ENCODE data around the gene CCDC191. TPM values are rescaled to one million over a fixed set of nuclear protein-coding genes. Genes with fewer than 3 reads are reported as not detected.

Gene CCDC191
- polyA plus RNA-seq, 1 experiment = 2.3 TPM

- no peak overlapping the region for H3K27ac ChIP-seq (ENCODE audit: low read depth, low read length)
- no peak for DNase-seq (ENCODE audit: low read depth, low spot score)
- POLR2A ChIA-PET = interaction anchor here (0.7 kb wide), 2 partner anchors 11 to 471 kb away, joined by 3 to 4 read pairs; no protein-coding TSS in a partner anchor
- TF ChIP-seq CTCF (IDR thresholded peaks at IDR 0.05; ENCODE audit: low read depth, low read length) = no peak
- H3K4me3 ChIP-seq (ENCODE audit: low read depth, low read length) = no peak overlapping the region
- CTCF ChIA-PET = interaction anchor here (0.5 kb wide), 1 partner anchor 188 kb away, joined by 4 read pairs; no protein-coding TSS in a partner anchor
- H3K9me3 ChIP-seq (ENCODE audit: control insufficient read depth, insufficient read depth, low read length) = no peaks in the 10 kb centered on the region; the same call in 1 of the 2 replicates
- H3K27me3 ChIP-seq (ENCODE audit: control insufficient read depth, insufficient read depth, low read length) = no peaks in the 10 kb centered on the region
Measured at GRCh38 chr3:114101101-114101500, 44.8 kb upstream of the CCDC191 start.

- Histone ChIP-seq H3K27ac (ENCODE audit: low read depth, low read length) (no peak overlapping the region), H3K27me3 (ENCODE audit: control insufficient read depth, insufficient read depth, low read length) (no peaks in the 10 kb centered on the region), H3K4me3 (ENCODE audit: low read depth, low read length) (no peak overlapping the region), H3K9me3 (ENCODE audit: control insufficient read depth, insufficient read depth, low read length) (no peaks in the 10 kb centered on the region)
- ChIA-PET CTCF (no interaction called here), POLR2A (no interaction called here)
- DNase-seq (ENCODE audit: low read depth, low spot score) = no peak
- no peak for TF ChIP-seq CTCF (IDR thresholded peaks at IDR 0.05; ENCODE audit: low read depth, low read length)
Measured at GRCh38 chr3:114095796-114096195, 39.5 kb upstream of the CCDC191 start.

GRCh38 chr3:114093596-114093995, 37.3 kb upstream of the CCDC191 start:
- Histone ChIP-seq H3K9me3 (ENCODE audit: control insufficient read depth, insufficient read depth, low read length) (no peaks in the 10 kb centered on the region), H3K4me3 (ENCODE audit: low read depth, low read length) (no peak overlapping the region), H3K27me3 (ENCODE audit: control insufficient read depth, insufficient read depth, low read length) (no peaks in the 10 kb centered on the region), H3K27ac (ENCODE audit: low read depth, low read length) (no peak overlapping the region)
- CTCF ChIA-PET = interaction anchor here (1.0 kb wide), 1 partner anchor 249 kb away, joined by 3 read pairs; no protein-coding TSS in a partner anchor
- peak; percentile 56 for DNase-seq (ENCODE audit: low read depth, low spot score)
- POLR2A ChIA-PET = no interaction called here
- TF ChIP-seq CTCF (IDR thresholded peaks at IDR 0.05; ENCODE audit: low read depth, low read length) = no peak

- Histone ChIP-seq H3K4me3 (ENCODE audit: low read depth, low read length) (no peak overlapping the region), H3K9me3 (ENCODE audit: control insufficient read depth, insufficient read depth, low read length) (no peaks in the 10 kb centered on the region), H3K27ac (ENCODE audit: low read depth, low read length) (no peak overlapping the region), H3K27me3 (ENCODE audit: control insufficient read depth, insufficient read depth, low read length) (no peaks in the 10 kb centered on the region)
- ChIA-PET POLR2A (no interaction called here), CTCF (interaction anchor here (1.0 kb wide), 1 partner anchor 248 kb away, joined by 3 read pairs; no protein-coding TSS in a partner anchor)
- no peak for DNase-seq (ENCODE audit: low read depth, low spot score)
- no peak for TF ChIP-seq CTCF (IDR thresholded peaks at IDR 0.05; ENCODE audit: low read depth, low read length)
Measured at GRCh38 chr3:114093016-114093380, 36.7 kb upstream of the CCDC191 start.

- Histone ChIP-seq H3K9me3 (ENCODE audit: control insufficient read depth, insufficient read depth, low read length) (no peaks in the 10 kb centered on the region), H3K27me3 (ENCODE audit: control insufficient read depth, insufficient read depth, low read length) (no peaks in the 10 kb centered on the region), H3K27ac (ENCODE audit: low read depth, low read length) (no peak overlapping the region), H3K4me3 (ENCODE audit: low read depth, low read length) (no peak overlapping the region)
- DNase-seq (ENCODE audit: low read depth, low spot score) = no peak
- TF ChIP-seq CTCF (IDR thresholded peaks at IDR 0.05; ENCODE audit: low read depth, low read length) = no peak
- POLR2A ChIA-PET = no interaction called here
- CTCF ChIA-PET = interaction anchor here (1.0 kb wide), 1 partner anchor 248 kb away, joined by 3 read pairs; no protein-coding TSS in a partner anchor
Measured at GRCh38 chr3:114092151-114093015, 36.1 kb upstream of the CCDC191 start.

All from AG04450 (cell line).